ENCODE measurements around the gene LIMS1. TPM values are rescaled to one million over a fixed set of nuclear protein-coding genes. Genes with fewer than 3 reads are reported as not detected.

Gene LIMS1
- total RNA-seq, 4 donors from 2014 or later, result 147 to 308 (median 224) TPM

DNA sequence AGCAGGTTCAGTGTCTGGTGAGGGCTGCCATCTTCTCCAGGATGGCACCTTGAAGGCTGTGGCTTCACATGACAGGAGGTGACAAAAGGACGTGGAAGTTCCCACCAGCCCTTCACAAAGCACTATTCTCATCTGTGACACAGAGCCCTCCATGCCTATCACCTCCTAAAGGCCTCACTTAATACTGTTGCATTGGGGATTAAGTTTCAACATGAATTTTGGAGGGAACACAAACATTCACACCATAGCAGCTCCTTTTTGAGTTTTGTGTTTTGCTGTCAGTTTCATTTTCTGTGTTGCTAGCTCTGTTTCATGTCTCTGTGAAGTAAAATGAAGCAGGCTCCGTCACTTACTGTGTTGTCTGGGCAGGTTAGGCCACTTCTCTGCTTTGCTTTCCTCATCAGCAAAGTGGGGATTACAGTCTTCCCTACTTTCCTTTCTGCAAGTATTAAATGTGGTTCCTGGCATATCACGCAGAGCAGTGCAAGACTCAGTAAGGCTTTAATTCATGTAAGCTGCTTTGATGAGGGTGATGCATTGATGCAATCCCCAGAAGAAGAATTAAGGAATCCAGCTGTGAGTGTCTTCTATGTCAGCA is 31.6 kb downstream of the LIMS1 start:
- H3K4me1 ChIP-seq, result peaks cover 44 to 75% of the 10 kb centered on the region in 2 donors
- H3K36me3 ChIP-seq, result no peaks in the 10 kb centered on the region
- intact Hi-C loops (cut with DNase I; ENCODE audit: low total_unique reads), result no loop called here
- DNase-seq (no peak), ATAC-seq (no peak)
- H3K27me3 ChIP-seq, result no peaks in the 10 kb centered on the region
- TF ChIP-seq POLR2A (IDR thresholded peaks at IDR 0.05), result no peak
- no peak for TF ChIP-seq CTCF (IDR thresholded peaks at IDR 0.05 in 4 of 5, conservative IDR thresholded peaks at IDR 0.05 in 1 of 5)
- H3K9me3 ChIP-seq, result no peaks in the 10 kb centered on the region
- in situ Hi-C loops (cut with MboI; ENCODE audit: low sequenced_read_pairs in 4 of 4), result no loop called here
- no peak overlapping the region for H3K4me3 ChIP-seq
- peak overlapping the region; percentile 4 to 52 (median 23) for H3K27ac ChIP-seq

- no peak for TF ChIP-seq CTCF (IDR thresholded peaks at IDR 0.05 in 4 of 5, conservative IDR thresholded peaks at IDR 0.05 in 1 of 5)
- no peak for TF ChIP-seq POLR2A (IDR thresholded peaks at IDR 0.05)
- ATAC-seq (no peak), DNase-seq (no peak)
- in situ Hi-C loops (cut with MboI; ENCODE audit: low sequenced_read_pairs in 4 of 4) (no loop called here), intact Hi-C loops (cut with DNase I; ENCODE audit: low total_unique reads) (no loop called here)
- H3K36me3 ChIP-seq, result no peaks in the 10 kb centered on the region
- H3K27ac ChIP-seq, result peak overlapping the region; percentile 55 to 76 (median 66)
- H3K27me3 ChIP-seq, result no peaks in the 10 kb centered on the region
- H3K9me3 ChIP-seq, result no peaks in the 10 kb centered on the region
- peaks cover 68 to 89% of the 10 kb centered on the region in 2 donors for H3K4me1 ChIP-seq
- no peak overlapping the region for H3K4me3 ChIP-seq
Measured at GRCh38 chr2:108570416-108570815, 36.1 kb downstream of the LIMS1 start.

DNA sequence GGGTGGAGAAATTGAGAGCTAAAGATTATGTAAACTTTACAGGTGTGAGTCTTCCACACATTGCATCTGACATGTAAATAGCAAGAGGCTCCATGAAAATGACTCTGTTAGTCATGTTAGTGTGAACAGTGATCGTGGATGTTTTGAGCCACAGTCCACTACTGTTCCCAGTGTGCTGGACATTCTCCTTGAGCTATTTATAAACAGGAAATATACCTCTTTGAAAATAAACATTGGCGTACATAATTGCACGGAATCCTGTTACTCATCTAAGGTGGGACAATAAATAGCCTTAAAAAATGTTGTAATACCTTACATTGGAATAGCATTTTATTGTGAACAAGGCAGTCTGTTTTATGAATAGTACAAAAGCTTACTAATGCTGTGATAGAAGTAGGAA is 37.0 kb downstream of the LIMS1 start:
- in situ Hi-C loops (cut with MboI; ENCODE audit: low sequenced_read_pairs in 4 of 4) (no loop called here), intact Hi-C loops (cut with DNase I; ENCODE audit: low total_unique reads) (no loop called here)
- H3K9me3 ChIP-seq, result no peaks in the 10 kb centered on the region
- peak overlapping the region; percentile 55 to 76 (median 66) for H3K27ac ChIP-seq
- no peaks in the 10 kb centered on the region for H3K27me3 ChIP-seq
- H3K36me3 ChIP-seq, result no peaks in the 10 kb centered on the region
- peaks cover 67 to 89% of the 10 kb centered on the region in 2 donors for H3K4me1 ChIP-seq
- ATAC-seq (peak; percentile 49 to 90), DNase-seq (no peak)
- TF ChIP-seq POLR2A (IDR thresholded peaks at IDR 0.05) (no peak), CTCF (IDR thresholded peaks at IDR 0.05 in 4 of 5, conservative IDR thresholded peaks at IDR 0.05 in 1 of 5) (no peak)
- peak overlapping the region in 1 of 4 donors; percentile 4 for H3K4me3 ChIP-seq

DNA sequence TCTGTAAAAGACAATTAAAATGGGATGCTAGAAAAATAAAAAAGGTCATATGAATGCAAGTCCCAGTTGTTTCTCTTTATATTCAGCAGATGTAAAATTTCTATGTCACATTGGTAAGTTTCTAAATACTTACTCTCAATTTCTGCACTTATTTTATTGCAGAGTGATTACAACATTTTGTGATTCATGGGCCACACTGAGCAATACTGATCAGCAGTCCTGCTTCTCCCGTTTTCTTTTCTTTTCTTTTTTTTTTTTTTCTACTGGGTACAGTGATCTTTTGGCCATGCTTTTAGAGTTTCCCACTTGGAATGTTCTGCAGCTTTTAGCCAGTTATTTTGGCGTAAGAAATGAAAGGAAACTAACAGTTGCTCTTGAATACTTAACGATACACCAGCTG is 38.8 kb downstream of the LIMS1 start:
- peaks cover 59 to 74% of the 10 kb centered on the region in 2 donors for H3K4me1 ChIP-seq
- intact Hi-C loops (cut with DNase I; ENCODE audit: low total_unique reads), result no loop called here

More for the DNA sequence above, 38.8 kb downstream of the LIMS1 start:
- Histone ChIP-seq H3K27me3 (no peaks in the 10 kb centered on the region), H3K4me3 (no peak overlapping the region), H3K9me3 (no peaks in the 10 kb centered on the region), H3K27ac (peak overlapping the region; percentile 11 to 72 (median 20)), H3K36me3 (no peaks in the 10 kb centered on the region)
- no peak for TF ChIP-seq CTCF (IDR thresholded peaks at IDR 0.05 in 4 of 5, conservative IDR thresholded peaks at IDR 0.05 in 1 of 5)
- TF ChIP-seq POLR2A (IDR thresholded peaks at IDR 0.05), result no peak
- DNase-seq (no peak), ATAC-seq (peak; percentile 42 to 70)
- in situ Hi-C loops (cut with MboI; ENCODE audit: low sequenced_read_pairs in 4 of 4), result no loop called here

All from gastrocnemius medialis (tissue), 4 donors.